ENCODE results near the gene OR6K6. TPM values are rescaled to one million over a fixed set of nuclear protein-coding genes. Genes with fewer than 3 reads are reported as not detected.

The OR6K6 gene, protein sequence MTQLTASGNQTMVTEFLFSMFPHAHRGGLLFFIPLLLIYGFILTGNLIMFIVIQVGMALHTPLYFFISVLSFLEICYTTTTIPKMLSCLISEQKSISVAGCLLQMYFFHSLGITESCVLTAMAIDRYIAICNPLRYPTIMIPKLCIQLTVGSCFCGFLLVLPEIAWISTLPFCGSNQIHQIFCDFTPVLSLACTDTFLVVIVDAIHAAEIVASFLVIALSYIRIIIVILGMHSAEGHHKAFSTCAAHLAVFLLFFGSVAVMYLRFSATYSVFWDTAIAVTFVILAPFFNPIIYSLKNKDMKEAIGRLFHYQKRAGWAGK
- total RNA-seq (not detected), polyA plus RNA-seq (not detected)
- long read RNA-seq, donor 1, result 0 reads
- long read RNA-seq, donor 2, result 0 reads
- long read RNA-seq, donor 3, result 0 reads
- long read RNA-seq, donor 4, result 0 reads
- long read RNA-seq, donor 5, result 0 reads

GRCh38 chr1:158754420-158754819 lies at the start of gene OR6K6:
Gene OR6K6, plus strand, starts transcription at chr1:158754720. Its CDS starts 168 bp downstream, at chr1:158754888.
- H3K9me3 ChIP-seq (ENCODE audit: control insufficient read depth in 4 of 4, insufficient read depth in 3 of 4, low read length in 3 of 4), result no peaks in the 10 kb centered on the region
- H3K27ac ChIP-seq (ENCODE audit: low read depth in 1 of 2, low read length in 1 of 2), result no peak within 1 kb of the TSS
- no peaks in the 10 kb centered on the region for H3K36me3 ChIP-seq (ENCODE audit: control insufficient read depth in 4 of 4, insufficient read depth in 4 of 4, low read length in 4 of 4)
- no peak within 1 kb of the TSS for H3K4me3 ChIP-seq
- no peak within 1 kb of the TSS for H3K9ac ChIP-seq (ENCODE audit: insufficient read depth in 1 of 2, low read length in 2 of 2)
- TF ChIP-seq, protein P1, sequence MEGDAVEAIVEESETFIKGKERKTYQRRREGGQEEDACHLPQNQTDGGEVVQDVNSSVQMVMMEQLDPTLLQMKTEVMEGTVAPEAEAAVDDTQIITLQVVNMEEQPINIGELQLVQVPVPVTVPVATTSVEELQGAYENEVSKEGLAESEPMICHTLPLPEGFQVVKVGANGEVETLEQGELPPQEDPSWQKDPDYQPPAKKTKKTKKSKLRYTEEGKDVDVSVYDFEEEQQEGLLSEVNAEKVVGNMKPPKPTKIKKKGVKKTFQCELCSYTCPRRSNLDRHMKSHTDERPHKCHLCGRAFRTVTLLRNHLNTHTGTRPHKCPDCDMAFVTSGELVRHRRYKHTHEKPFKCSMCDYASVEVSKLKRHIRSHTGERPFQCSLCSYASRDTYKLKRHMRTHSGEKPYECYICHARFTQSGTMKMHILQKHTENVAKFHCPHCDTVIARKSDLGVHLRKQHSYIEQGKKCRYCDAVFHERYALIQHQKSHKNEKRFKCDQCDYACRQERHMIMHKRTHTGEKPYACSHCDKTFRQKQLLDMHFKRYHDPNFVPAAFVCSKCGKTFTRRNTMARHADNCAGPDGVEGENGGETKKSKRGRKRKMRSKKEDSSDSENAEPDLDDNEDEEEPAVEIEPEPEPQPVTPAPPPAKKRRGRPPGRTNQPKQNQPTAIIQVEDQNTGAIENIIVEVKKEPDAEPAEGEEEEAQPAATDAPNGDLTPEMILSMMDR (IDR thresholded peaks at IDR 0.05; ENCODE audit: control extremely low read depth, extremely low read depth), result no peak
- H3K27me3 ChIP-seq (ENCODE audit: control insufficient read depth in 3 of 3, insufficient read depth in 3 of 3, low read length in 2 of 3), result no peaks in the 10 kb centered on the region
- no peaks in the 10 kb centered on the region for H3K4me1 ChIP-seq (ENCODE audit: control insufficient read depth in 5 of 5, insufficient read depth in 5 of 5, low read length in 5 of 5)
- ATAC-seq (ENCODE audit: insufficient read depth, low FRiP score), result no peak
- 76 to 84% methylated on average over 2 of the region's 2 CpGs for WGBS, 2 donors
- no peak for DNase-seq

- Histone ChIP-seq H3K27me3 (ENCODE audit: control insufficient read depth in 3 of 3, insufficient read depth in 3 of 3, low read length in 2 of 3) (no peaks in the 10 kb centered on the region), H3K4me1 (ENCODE audit: control insufficient read depth in 5 of 5, insufficient read depth in 5 of 5, low read length in 5 of 5) (no peaks in the 10 kb centered on the region), H3K27ac (ENCODE audit: low read depth in 1 of 2, low read length in 1 of 2) (no peak overlapping the region), H3K9me3 (ENCODE audit: control insufficient read depth in 4 of 4, insufficient read depth in 3 of 4, low read length in 3 of 4) (no peaks in the 10 kb centered on the region), H3K9ac (ENCODE audit: insufficient read depth in 1 of 2, low read length in 2 of 2) (no peak overlapping the region), H3K4me3 (no peak overlapping the region), H3K36me3 (ENCODE audit: control insufficient read depth in 4 of 4, insufficient read depth in 4 of 4, low read length in 4 of 4) (no peaks in the 10 kb centered on the region)
- ATAC-seq (ENCODE audit: insufficient read depth, low FRiP score), result no peak
- 72 to 88% methylated on average over 2 of the region's 2 CpGs for WGBS, 2 donors
- TF ChIP-seq, protein P1 (IDR thresholded peaks at IDR 0.05; ENCODE audit: control extremely low read depth, extremely low read depth), result no peak
- DNase-seq, result no peak
Measured at GRCh38 chr1:158706096-158706495, 48.4 kb upstream of the OR6K6 start.

- Histone ChIP-seq H3K9ac (ENCODE audit: insufficient read depth in 1 of 2, low read length in 2 of 2) (no peak overlapping the region), H3K27ac (ENCODE audit: low read depth in 1 of 2, low read length in 1 of 2) (no peak overlapping the region), H3K9me3 (ENCODE audit: control insufficient read depth in 4 of 4, insufficient read depth in 3 of 4, low read length in 3 of 4) (no peaks in the 10 kb centered on the region), H3K4me1 (ENCODE audit: control insufficient read depth in 5 of 5, insufficient read depth in 5 of 5, low read length in 5 of 5) (no peaks in the 10 kb centered on the region), H3K4me3 (no peak overlapping the region), H3K27me3 (ENCODE audit: control insufficient read depth in 3 of 3, insufficient read depth in 3 of 3, low read length in 2 of 3) (no peaks in the 10 kb centered on the region), H3K36me3 (ENCODE audit: control insufficient read depth in 4 of 4, insufficient read depth in 4 of 4, low read length in 4 of 4) (no peaks in the 10 kb centered on the region)
- no peak for ATAC-seq (ENCODE audit: insufficient read depth, low FRiP score)
- TF ChIP-seq, protein P1 (IDR thresholded peaks at IDR 0.05; ENCODE audit: control extremely low read depth, extremely low read depth), result no peak
- 64 to 81% methylated on average over 4 of the region's 4 CpGs for WGBS, 2 donors
- no peak for DNase-seq
Measured at GRCh38 chr1:158711098-158711497, 43.4 kb upstream of the OR6K6 start.

All from lung (tissue), 16 donors.